NCI-H1092 (cell line): ENCODE measurements around the gene NISCH.

Source experiments
- DNase-seq: peaks from one replicate; lab custom pipeline; 2025; lab: John Stamatoyannopoulos, UW

Gene NISCH

GRCh38 chr3:52435246-52436101 is 19.9 kb upstream of the NISCH start:
- no peak for DNase-seq

GRCh38 chr3:52436500-52437149 is 18.8 kb upstream of the NISCH start:
- no peak for DNase-seq

- DNase-seq = no peak
These were observed 17.9 kb upstream of the NISCH start for GRCh38 chr3:52437326-52438103.

DNA sequence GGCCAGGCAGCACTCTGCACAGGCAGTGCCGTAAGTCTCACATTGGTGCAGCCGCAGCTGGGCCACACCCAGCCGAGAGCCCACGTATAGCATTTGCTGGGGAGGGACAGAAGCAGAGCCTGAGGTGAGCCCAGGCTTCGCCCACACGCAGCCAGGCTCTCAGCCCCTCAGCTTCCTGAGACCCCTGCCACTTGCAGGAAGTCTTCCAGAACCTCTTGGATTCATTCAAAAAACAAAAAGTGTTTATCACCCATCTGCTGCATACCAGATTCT is 17.4 kb upstream of the NISCH start:
- no peak for DNase-seq

DNA sequence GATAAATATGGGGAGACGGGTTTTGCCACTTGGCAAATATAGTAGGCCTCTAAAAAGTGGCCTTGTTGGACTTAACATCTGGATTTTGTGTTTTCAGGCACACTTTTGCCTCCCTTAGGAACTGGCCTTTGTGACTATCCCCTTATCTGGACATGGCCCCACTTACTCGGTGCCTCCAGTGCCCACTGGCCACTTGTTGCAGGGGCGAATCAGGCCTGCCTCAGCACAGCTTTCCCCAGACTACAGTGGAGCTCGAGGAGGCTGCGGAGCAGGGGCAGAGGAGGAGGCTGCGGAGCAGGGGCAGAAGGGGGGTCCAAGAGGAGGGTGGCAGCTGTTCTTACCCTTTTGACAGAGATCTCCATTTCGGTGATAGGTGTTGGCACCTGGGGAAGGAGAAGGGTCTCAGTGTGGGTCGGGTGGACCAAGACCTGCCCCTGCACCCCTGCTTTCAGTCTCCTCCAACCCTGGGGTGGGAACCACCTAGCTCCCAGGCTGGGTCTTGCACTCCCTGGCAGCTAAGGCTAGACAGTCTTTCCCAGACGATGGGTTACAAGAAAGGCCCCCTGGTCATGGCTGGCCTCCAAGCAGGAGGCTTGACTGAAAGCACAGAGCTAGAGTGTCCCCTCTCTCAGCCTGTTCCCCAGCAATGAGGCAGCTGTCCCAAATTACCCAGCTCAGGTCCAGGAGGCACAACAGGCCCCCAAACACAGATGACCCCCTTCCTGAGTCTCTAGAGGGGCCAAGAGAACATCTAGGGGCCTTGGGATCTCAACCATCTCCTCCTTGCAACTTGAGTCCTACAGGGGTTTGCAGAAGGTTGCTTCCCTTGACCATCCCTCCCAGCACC is 16.6 kb upstream of the NISCH start:
- DNase-seq = no peak

DNA sequence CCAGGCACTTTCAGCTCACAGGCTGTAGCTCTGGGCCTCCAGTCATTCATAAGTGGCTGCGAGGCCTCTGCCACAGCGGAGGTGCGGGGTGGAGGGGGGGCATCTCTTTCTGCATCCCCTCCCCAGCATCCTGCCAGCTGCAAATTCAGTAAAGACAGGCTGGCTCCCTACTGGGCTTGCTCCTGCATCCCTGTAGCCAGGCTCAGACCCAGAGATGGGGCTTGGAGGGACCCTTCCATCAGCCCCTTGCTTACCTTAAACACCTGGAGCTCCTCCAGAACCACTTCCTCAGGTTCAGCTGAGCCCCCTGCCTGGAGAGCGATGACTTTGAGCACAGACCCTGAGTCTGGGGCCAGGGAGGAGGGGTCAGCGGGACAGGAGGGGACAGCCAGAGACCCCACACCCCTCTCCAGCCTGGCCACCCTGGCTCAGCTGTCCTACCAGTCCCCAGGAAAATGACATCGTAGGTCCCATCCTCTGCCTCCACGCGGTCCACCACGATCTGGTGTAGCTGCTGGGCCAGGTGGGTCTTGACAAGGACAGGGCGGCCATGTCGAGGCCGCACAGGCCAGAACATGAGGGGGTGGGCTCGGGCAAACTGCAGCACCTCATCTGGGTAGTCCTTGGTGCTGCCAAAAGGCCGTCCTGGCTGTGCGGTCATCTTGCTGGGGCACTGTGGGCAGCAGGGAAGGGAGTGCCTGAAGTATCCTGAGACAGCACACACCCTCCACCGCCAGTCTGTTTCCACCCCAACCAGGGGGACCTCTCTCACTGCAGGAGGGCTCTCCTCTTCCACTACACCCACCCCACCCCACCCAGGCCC is 15.8 kb upstream of the NISCH start:
- no peak for DNase-seq

DNA sequence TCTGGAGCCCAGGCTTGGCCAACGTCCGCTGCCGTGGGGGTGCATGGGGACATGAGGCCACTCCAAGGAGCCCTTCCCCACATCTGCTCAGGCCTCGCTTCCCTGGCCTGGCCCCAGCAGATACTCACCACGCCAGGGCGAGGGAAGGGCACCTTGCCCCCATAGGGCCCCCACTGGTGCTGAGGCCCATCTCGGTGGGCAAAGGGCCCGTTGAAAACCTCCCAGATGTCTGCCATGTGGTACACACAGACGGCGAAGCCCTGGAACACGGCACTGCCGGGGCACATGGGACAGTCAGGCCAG is 15.2 kb upstream of the NISCH start:
- no peak for DNase-seq

DNA sequence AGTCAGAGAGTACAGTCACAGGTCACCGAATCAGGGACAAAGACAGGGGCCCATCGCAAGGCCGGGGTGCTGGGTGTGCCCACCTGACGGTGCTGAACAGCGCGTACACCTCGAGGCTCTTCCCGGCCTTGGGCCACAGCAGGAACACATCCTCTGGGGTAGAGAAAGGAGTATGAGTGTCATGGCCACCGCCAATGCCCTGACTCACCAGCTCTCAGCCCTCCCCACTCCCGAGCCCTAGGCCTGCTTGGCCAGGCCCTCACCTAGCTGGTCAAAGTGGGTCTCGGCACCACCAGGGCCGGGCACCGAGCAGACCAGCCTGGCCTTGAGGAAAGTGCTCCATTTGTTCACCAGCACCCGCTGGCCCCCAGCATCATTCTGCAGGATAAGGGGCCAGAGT is 14.7 kb upstream of the NISCH start:
- DNase-seq = no peak

GRCh38 chr3:52441091-52441771 is 14.2 kb upstream of the NISCH start:
- DNase-seq = no peak

- no peak for DNase-seq
These were observed 13.6 kb upstream of the NISCH start for GRCh38 chr3:52441772-52442332.

GRCh38 chr3:52442409-52443267 is 12.8 kb upstream of the NISCH start:
- DNase-seq = no peak

DNA sequence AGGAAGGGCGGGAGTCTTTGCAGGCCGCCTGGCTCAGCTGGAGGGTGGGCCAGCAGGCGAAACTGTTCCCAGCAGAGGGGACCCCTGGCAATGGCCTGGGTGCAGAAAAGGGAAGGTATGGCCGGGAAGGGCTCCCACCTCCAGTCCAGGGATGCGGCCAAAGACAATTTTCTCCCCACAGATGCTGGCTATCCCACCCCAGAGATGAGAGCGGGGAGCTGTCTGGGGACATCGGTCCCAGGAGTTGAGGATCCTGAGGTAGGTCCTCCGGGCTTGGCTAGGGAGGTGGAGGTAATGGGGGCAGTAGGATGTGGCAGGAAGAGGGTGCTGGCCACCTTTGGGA is 12.2 kb upstream of the NISCH start:
- no peak for DNase-seq

GRCh38 chr3:52443791-52444687 is 11.4 kb upstream of the NISCH start:
- no peak for DNase-seq

- DNase-seq = no peak
These were observed 10.3 kb upstream of the NISCH start, which contains the start of gene SEMA3G for GRCh38 chr3:52444860-52445793. SEMA3G (minus strand) TSS chr3:52445103; CDS start chr3:52445027, 76 bp downstream.

DNA sequence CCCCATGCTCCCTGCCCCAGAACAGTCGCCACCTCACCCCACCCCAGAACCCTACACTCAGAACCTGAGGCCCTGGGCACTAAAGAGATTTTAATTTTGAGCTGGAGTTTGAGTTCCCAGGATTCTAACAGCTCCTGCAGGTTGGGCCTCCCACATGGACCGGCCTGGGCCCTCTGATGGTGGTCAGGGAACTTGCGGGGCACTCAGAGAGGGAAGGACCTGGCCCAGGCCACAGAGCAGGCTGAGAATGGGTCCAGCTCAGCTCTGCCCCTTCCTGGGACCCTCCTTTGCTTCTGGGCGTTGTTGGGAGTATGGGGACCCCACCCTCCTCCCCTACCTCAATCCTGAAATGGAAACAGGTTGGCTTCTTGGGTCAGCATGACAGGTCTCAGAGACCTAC is 9.4 kb upstream of the NISCH start:
- DNase-seq = no peak

DNA sequence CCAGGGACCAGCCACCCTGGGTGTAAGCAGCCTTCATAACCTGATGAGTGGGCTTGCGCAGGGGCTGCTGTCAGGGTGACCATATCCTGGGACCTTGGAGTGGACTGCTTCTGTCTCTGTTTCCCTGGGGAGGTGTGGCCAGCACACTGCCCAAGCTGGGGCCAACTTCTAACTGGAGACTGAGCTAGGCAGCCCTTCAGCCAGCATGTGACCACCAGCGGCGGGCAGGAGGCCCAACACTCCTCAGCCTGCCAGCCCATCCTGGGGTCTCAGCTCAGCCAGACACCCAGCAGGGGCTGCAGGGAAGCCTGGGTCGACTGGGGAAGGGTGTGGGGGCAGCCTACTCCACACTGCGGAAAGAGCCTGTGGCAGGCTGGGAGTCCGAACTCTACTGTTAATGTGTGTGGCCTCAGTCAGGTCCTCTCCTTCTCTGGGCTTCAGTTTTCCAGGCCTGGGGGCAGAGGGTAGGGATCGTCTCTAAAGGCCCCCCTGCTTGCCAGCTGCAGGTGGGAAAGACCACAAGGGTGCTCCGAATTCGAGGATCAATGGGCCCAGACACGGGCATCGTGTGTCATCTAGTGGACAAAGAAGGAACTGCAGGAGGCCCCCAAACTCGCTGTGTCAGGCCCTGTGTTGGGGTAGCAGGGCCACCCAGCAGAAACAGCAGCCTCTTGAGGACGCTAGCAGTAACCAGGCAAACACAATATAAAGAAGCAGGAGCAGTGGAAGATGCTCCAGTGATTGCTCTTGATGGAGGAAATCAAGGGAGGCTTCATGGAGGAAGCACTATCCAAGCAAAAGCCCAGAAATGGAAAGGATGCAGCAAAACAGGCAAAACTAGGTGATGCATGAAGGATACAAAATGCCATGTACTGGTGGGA is 8.5 kb upstream of the NISCH start:
- peak; percentile 15 for DNase-seq
